ENCODE results near the gene TTC1.

Gene TTC1

GRCh38 chr5:160083501-160083900, 74.6 kb downstream of the TTC1 start:
- DNase-seq (ENCODE audit: low read depth in 3 of 3), result no peak

GRCh38 chr5:160084144-160084543, 75.2 kb downstream of the TTC1 start:
- DNase-seq (ENCODE audit: low read depth in 3 of 3), result no peak

GRCh38 chr5:160087199-160087598, 78.3 kb downstream of the TTC1 start:
- no peak for DNase-seq (ENCODE audit: low read depth in 3 of 3)

GRCh38 chr5:160088805-160089204, 79.9 kb downstream of the TTC1 start:
- DNase-seq (ENCODE audit: low read depth in 3 of 3), result no peak

GRCh38 chr5:160089531-160089930, 80.6 kb downstream of the TTC1 start:
- no peak for DNase-seq (ENCODE audit: low read depth in 3 of 3)

GRCh38 chr5:160090059-160090458, 81.1 kb downstream of the TTC1 start:
- DNase-seq (ENCODE audit: low read depth in 3 of 3), result no peak

GRCh38 chr5:160092514-160092913, 83.6 kb downstream of the TTC1 start:
- DNase-seq (ENCODE audit: low read depth in 3 of 3), result no peak

GRCh38 chr5:160092960-160093707, 84.2 kb downstream of the TTC1 start:
- no peak for DNase-seq (ENCODE audit: low read depth in 3 of 3)

GRCh38 chr5:160096178-160096577, 87.2 kb downstream of the TTC1 start:
- DNase-seq (ENCODE audit: low read depth in 3 of 3), result no peak

GRCh38 chr5:160097991-160098390, 89.1 kb downstream of the TTC1 start:
- DNase-seq (ENCODE audit: low read depth in 3 of 3), result no peak

GRCh38 chr5:160105686-160106360, 96.9 kb downstream of the TTC1 start:
- no peak for DNase-seq (ENCODE audit: low read depth in 3 of 3)

- no peak for DNase-seq (ENCODE audit: low read depth in 3 of 3)
These were observed 99.2 kb downstream of the TTC1 start for GRCh38 chr5:160108124-160108523.

Data from stimulated activated CD4-positive, alpha-beta T cell treated with anti-CD3 and anti-CD28 coated beads, TNF-alpha, amount 100 ng/mL, for 24 hours (primary cell).